Stimulated activated CD4-positive, alpha-beta T cell treated with anti-CD3 and anti-CD28 coated beads, Interleukin-2, amount 100 ng/mL, for 4 hours (primary cell): ENCODE data around the gene SYDE2.
"Not testable (repeated sequence)": the region's sequence is repeated elsewhere in the genome, so short reads cannot be mapped to it uniquely, and the experiment has no call there.

Experiments
- DNase-seq: peaks from one replicate; pipeline ENCODE4 v3.0.0-alpha.2; 2020; ENCODE audit warnings: low read depth

Gene SYDE2

GRCh38 chr1:85208488-85208887, 7.7 kb upstream of the SYDE2 start:
- no peak for DNase-seq

DNA sequence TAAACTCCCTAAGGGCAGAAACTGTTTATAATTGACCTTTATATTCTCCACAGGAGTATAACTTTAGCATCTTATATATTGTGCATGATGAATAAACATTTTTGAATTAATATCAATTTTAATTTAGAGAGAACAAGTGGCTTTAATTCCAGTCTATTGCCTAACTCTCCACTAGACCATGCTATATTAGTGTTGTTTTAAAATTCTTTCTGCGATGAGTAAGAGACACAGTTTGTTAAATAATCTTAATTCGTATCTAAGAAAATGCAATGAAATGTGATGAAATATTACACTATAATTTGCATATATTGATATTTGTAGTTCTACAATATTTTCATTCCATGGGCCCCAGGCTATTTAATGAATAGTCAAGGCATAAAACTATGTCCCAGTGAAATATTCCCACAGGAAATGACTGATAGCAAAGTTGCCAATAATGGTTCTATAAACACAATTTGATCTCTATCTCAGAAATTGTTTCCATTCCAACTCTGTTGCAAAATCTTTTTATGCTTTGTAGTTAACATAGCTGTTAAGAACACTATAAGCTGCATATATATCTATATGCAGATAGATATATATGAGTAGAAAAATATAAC, 2.9 kb upstream of the SYDE2 start:
- DNase-seq = no peak

DNA sequence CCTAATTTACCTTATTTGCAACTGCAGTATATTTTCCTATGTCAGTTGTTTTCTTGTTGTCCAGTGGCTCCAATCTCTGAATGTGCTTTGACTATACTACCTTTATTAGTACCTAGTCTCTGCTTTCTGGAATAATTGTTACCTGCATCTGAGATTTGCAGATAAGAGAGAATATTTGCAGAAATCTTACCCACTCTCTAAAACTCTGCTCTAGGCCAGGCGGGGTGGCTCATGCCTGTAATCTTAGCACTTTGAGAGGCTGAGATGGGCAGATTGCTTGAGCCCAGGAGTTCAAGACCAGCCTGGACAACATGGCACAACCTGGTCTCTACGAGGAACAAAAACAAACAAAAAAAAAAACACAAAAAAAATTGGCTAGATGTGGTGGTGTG, 2.0 kb upstream of the SYDE2 start:
- DNase-seq = no peak

GRCh38 chr1:85202092-85202863, 1.5 kb upstream of the SYDE2 start:
- DNase-seq = no peak

GRCh38 chr1:85201340-85202091, 700 bp upstream of the SYDE2 start:
- DNase-seq = peak; percentile 54

GRCh38 chr1:85199667-85200462, 951 bp downstream of the SYDE2 start:
- DNase-seq = peak; percentile 1

- no peak for DNase-seq
Observed at GRCh38 chr1:85198864-85199263, 2.0 kb downstream of the SYDE2 start.

DNA sequence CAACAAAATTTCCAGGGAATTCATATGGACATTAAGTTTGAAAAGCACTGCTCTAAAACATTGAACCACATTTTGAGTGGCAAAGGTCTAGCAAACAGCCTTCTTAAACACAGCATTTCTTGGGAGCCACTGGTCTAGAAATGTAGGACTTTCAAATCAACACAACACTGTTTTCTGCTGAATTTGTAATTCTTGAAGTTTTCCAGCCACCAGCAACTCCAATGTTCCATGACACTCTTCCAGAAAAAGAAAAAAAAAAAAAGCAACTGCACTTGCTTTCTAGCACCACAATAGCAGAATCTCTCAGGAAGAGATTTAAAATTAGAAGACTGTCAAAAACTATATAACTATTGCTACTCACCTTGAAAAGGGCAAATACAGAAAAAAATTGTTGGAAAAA, 4.5 kb downstream of the SYDE2 start:
- DNase-seq = no peak

DNA sequence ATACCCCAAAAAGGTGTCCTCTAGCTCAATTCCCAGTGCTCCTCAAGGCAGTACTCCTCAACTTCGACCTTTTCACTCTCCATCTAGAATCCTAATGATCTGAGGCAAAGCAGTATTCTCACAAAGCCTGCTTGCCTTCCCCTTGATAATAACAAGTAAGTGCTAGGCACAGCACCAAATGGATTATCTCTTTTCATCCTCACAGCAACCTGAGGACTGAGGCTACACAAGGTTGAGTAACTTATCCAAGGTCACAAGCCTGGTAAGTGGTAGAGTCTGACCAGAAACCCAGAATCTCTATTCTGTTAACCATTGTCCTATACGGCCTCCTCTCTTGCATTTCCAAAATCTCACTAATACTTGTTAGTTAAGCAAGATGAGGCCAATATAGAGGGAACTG, 5.1 kb downstream of the SYDE2 start:
- DNase-seq = no peak

- DNase-seq = not testable (repeated sequence)
Observed at GRCh38 chr1:85192129-85192528, 8.7 kb downstream of the SYDE2 start.

GRCh38 chr1:85189120-85189519, 11.7 kb downstream of the SYDE2 start:
- DNase-seq = no peak

DNA sequence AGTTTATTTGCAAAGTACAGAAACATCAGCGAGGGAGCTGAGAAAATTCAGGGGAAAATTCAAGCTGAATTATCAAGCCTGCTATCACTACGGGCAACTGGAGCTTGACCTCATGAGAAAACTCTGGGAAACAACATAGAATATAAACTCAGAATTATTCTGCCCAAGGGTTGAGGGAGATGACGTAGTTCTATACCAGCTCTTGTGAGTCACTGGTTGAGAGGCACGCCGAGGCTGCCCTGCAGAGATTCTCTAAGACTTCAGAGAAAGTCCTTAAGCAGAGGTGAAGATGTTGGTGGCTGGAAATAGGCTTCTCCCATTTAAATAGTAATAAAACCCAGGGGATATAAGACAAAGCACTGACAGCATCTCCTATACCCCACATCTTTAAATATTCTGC, 12.3 kb downstream of the SYDE2 start:
- DNase-seq = no peak

DNA sequence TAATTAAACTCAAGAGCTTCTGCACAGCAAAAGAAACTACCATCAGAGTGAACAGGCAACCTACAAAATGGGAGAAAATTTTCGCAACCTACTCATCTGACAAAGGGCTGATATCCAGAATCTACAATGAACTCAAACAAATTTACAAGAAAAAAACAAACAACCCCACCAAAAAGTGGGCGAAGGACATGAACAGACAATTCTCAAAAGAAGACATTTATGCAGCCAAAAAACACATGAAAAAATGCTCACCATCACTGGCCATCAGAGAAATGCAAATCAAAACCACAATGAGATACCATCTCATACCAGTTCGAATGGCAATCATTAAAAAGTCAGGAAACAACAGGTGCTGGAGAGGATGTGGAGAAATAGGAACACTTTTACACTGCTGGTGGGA, 13.8 kb downstream of the SYDE2 start:
- DNase-seq = not testable (repeated sequence)

DNA sequence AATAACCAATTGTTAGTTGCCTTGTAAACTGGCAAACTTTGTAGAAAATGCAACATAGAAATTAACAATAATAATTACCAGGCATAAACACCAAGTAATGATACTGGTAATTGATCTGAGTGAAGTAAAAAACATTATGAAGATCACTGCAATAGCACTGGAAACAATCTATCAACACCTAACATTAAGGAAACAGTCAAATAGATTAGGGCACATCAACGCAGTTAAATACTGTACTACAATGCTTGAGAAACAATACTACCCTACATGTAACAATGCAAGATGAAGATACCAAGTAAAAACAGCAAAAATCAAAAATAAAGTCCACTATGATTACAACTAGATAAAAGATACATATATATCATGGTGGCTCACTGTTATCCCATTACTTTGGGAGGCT, 16.6 kb downstream of the SYDE2 start:
- no peak for DNase-seq

GRCh38 chr1:85182700-85183099, 18.1 kb downstream of the SYDE2 start:
- no peak for DNase-seq

DNA sequence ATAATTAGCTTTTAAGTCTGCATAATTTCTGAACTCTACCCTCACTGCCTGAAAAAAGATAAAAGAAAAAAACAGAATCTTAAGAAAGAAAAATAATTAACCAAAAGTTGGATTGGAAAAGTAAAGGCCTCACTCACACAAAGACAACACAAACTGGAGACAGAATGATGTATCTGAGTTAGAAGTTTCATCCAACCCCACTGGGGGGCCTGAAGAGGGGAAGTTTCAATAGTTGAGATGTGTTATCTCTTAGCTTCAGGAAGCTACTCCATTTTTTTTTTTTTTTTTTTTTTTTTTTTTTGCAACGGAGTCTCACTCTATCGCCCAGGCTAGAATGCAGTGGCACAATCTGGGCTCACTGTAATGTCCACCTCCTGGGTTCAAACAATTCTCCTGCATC, 19.9 kb downstream of the SYDE2 start:
- DNase-seq = no peak

DNA sequence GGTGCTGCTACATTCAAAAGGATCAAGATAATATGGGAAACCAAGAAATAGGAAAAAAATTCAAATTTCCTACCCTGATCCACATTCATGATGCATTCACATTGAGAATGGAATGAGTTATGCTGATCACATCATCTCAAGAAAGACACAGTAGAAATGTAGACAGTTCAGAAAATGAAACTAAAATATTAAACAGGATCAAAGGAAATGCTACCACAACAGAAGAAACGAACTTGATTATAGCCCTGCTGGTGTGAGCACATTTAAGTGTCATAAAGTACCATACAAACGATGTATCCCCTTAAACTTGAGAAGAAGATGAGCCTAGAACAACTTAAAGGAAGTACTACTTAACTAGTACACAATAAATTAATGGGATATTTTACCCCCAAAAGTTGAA, 21.3 kb downstream of the SYDE2 start:
- DNase-seq = no peak

- DNase-seq = no peak
Observed at GRCh38 chr1:85178396-85178795, 22.4 kb downstream of the SYDE2 start.

GRCh38 chr1:85174503-85174902, 26.3 kb downstream of the SYDE2 start:
- no peak for DNase-seq

GRCh38 chr1:85172684-85173337, 28.0 kb downstream of the SYDE2 start:
- no peak for DNase-seq

- DNase-seq = no peak
Observed at GRCh38 chr1:85171721-85172120, 29.1 kb downstream of the SYDE2 start.

DNA sequence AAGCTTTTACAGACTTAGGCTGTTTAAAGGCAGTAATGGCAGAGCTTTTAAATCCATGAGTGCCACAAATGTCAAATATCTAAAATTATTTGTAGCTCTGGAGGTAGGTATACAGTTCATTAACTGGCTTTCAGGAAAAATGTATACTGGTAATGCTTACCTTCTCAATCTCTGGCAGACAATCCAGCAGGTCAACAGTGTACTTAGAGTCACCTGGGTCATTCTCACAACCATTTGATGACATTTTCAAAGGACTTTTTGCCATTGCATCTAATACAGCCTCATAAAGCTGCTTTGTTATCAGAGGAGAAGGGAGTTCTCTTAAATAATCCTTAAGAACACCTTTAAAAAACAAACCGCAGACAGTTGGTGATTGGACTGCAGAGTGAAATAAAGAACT, 31.9 kb downstream of the SYDE2 start:
- DNase-seq = no peak
